ENCODE results near the gene RUFY3.

DNA sequence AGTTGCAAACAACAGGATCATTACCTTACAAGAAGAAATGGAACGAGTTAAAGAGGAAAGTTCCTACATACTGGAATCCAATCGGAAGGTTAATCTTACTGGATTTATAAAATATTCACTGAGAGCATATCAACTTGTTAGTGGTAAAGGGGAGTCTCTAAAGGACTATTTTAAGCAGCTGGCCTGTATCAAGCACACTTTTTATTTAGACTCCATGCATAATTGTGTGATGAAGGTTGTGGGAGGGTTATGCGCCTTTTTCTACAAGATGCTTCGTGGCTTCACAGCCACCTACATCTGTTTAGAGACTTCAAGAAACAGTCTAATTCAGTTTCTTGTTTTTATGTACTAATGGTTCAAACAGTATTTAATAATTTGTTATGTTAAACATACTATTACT is 61.3 kb downstream of the RUFY3 start:
- TF ChIP-seq POLR2A (IDR thresholded peaks at IDR 0.05) = no peak
- TF ChIP-seq, protein P1, sequence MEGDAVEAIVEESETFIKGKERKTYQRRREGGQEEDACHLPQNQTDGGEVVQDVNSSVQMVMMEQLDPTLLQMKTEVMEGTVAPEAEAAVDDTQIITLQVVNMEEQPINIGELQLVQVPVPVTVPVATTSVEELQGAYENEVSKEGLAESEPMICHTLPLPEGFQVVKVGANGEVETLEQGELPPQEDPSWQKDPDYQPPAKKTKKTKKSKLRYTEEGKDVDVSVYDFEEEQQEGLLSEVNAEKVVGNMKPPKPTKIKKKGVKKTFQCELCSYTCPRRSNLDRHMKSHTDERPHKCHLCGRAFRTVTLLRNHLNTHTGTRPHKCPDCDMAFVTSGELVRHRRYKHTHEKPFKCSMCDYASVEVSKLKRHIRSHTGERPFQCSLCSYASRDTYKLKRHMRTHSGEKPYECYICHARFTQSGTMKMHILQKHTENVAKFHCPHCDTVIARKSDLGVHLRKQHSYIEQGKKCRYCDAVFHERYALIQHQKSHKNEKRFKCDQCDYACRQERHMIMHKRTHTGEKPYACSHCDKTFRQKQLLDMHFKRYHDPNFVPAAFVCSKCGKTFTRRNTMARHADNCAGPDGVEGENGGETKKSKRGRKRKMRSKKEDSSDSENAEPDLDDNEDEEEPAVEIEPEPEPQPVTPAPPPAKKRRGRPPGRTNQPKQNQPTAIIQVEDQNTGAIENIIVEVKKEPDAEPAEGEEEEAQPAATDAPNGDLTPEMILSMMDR (IDR thresholded peaks at IDR 0.05) = no peak

Data from testis (tissue), 2 donors.